HG03342 (cell line): ENCODE measurements around the gene DNHD1.

Experiments
- ATAC-seq: cut with Tn5 transposase; IDR thresholded peaks from one replicate; pipeline ENCODE4 v1.9.1; 2021; ENCODE audit warnings: mild to moderate bottlenecking, moderate library complexity; ENCODE audit not compliant: unreplicated experiment

The DNHD1 gene

GRCh38 chr11:6609502-6610015 lies 112.5 kb downstream of the DNHD1 start:
- no peak for ATAC-seq

DNA sequence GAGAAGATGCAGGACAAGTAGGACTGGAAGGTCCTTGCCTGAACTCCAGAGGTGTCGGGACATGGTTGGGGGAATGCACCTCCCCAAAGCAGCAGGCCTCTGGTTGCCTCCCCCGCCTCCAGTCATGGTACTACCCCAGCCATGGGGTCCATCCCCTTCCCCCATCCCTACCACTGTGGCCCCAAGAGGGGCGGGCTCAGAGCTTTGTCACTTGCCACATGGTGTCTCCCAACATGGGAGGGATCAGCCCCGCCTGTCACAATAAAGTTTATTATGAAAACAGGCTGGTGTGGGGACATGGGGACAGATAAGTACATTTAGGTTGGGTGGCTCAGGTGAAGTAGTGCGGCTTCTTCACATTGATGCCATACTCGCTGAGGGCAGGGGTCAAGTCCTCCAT lies 113.5 kb downstream of the DNHD1 start:
- ATAC-seq = no peak

DNA sequence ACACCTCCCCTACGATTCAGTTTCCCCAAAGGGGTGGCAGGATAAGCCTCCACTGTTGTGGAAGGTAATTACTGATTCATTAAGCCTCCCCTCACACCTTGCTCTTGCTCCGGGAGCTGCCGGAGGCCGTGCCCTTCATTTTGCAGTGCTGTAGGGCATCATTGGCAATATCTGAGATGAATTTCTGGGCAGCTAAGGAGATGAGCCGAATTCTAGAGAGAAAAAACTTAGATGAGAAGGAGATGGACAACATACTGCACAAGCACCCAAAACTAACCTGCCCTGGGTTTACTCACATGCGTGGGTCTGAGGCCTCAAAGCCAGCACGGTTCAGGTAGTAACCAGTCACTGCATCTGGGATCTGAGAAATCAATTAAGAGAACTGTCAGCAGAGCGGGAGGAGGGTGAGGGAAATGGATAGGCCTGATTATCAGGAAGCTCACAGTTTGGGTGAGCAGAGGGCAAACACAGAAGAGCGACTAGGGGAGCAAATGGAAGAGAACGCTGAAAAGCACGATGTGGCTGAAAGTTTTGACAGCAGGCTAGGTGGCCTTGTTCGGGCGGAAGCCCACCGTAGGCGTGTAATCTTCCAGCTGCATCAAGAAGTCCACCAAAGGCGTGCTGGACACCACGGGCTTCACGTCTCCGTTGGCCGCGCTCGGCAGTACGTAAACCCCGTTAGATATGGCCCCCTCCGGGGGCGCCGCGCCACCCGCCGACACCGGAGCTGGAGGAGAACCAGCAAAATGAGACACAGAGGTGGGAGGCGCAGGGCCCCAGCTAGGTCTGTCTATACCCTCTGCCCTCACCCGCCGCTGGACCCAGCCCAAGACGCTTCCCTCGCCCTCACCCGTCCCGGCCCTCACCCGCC lies 114.2 kb downstream of the DNHD1 start:
- peak; percentile 3 for ATAC-seq

GRCh38 chr11:6611963-6612212 lies 114.8 kb downstream of the DNHD1 start:
- ATAC-seq = peak; percentile 11

DNA sequence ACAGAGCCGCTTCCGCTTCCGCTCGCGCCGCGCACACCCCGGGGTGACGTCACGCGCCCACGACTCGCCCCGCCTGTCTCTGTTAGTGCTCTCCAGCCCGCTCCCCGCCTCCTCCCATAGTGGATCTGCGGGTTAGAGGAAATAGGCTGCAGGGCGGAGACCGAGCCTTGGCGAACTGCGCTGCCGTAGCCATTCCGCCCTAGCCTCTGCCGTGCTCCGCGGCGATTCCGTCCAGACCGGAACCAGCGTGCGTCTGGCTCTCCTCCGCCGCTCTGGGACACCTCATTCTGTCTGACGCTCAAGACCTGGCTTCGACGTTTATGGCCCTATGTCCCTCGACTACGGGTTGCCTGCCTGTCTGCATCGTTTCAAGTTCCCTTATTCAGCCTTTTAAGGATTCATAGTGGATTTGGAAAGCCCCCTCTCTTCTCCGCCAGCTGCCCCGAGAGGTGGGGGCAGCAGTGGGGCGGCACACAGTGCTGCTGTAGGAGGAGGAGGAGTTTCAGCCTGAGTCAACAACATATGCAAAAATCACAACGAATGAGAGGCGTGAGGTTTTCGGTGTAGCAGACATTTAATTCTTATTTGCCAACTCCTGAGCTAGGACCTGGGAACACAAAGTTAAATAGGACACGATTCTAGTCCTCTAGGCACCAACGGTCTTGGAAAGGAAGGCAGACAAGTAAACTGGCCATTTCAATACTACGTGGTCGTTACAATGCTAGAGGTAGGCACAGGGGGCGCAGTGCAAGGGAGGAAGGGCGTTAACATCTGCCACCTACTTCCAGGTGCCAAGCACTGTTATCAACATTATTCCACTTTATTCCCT lies 115.3 kb downstream of the DNHD1 start, which contains the start of gene TAF10:
Gene TAF10, minus strand, starts transcription at position 4 of the 829 bp plus-strand sequence. CDS start 27 bp downstream, outside the sequence.
- peak; percentile 86 for ATAC-seq

- no peak for ATAC-seq
These were observed 116.4 kb downstream of the DNHD1 start for GRCh38 chr11:6613496-6613895.

GRCh38 chr11:6614446-6614845 lies 117.4 kb downstream of the DNHD1 start:
- ATAC-seq = no peak

- no peak for ATAC-seq
These were observed 118.0 kb downstream of the DNHD1 start for GRCh38 chr11:6615046-6615445.

DNA sequence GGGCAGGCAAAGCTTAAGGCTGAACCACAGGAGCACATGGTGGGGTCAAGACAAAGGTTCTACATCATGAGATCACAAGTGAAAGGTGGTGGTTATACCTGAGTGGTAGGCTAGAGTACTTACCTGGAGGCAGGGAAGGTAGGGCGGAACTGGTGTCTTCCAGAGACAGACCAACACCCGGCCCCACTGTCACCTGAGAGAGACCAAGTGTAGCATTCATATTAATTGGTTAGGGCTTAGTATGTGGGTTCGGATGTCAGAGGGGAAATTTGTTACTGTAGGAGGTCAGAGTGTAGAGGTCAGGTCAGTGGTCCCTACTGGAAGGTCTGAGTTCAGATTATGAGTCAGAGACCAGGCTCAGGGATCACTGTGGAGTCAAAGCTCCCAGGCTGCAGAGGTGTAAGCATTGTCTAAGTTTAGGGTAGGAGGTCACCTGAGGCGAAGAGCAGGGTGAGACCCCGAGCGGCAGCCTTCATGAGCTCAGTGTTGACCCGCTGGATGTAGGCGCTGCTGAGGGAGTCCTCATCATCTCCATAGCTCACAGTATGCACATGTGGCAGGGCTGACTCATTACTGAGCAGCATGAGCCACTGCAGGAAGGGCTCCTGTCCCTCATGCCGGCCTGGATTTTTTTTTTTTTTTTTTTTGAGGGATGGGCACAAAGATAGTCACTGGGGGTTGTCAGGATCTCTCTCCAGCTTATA lies 119.0 kb downstream of the DNHD1 start:
- no peak for ATAC-seq

DNA sequence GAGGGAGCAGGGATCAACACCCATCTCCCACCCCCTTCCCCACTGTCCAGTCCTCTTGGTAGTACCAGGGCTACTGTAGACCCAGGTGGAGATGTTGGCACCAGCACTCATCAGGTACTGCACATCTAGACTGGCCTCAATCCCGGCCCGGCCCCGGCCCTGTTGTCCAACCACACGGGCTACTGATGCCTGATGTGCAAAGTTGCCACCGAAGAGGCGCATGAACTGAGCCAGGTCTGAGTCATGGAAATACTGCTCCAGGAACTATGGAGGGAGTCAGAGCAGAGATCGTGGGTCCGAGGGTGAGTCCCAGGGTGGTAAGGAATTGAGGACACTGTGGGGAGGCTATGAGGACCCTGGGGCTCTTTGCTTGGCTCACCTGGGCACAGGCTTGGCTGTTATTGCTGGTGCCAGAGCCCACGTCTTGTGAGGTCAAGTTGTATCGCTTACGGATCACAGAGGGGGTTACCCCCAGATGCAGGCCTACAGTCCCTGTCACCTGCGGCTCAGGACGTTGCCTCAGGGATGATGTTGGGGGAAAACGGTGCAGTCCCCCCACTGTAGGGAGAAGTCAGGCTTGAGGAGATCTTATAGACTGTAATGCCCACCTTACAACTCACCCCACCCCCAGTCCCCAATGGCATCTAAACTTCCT lies 119.6 kb downstream of the DNHD1 start:
- no peak for ATAC-seq

- ATAC-seq = no peak
These were observed 120.3 kb downstream of the DNHD1 start for GRCh38 chr11:6617315-6617781.

- ATAC-seq = no peak
These were observed 121.3 kb downstream of the DNHD1 start for GRCh38 chr11:6618117-6619003.

- peak; percentile 99 for ATAC-seq
These were observed 122.1 kb downstream of the DNHD1 start, which contains the start of gene TPP1 for GRCh38 chr11:6619004-6619745. Gene TPP1, minus strand, starts transcription at chr11:6619422. Its CDS starts 22 bp downstream, at chr11:6619400.

- no peak for ATAC-seq
These were observed 123.6 kb downstream of the DNHD1 start for GRCh38 chr11:6620636-6621035.
